HG03457 (cell line): ENCODE data around the gene PTMS.
A peak's percentile ranks its signal among the peaks of the same experiment; 100 is the strongest.
"Not testable (repeated sequence)": the region's sequence is repeated elsewhere in the genome, so short reads cannot be mapped to it uniquely, and the experiment has no call there.

Source experiments
- ATAC-seq: cut with Tn5 transposase; IDR thresholded peaks from one replicate; pipeline ENCODE4 v1.9.1; 2021; ENCODE audit warnings: moderate number of reproducible peaks; ENCODE audit not compliant: unreplicated experiment

PTMS gene, protein sequence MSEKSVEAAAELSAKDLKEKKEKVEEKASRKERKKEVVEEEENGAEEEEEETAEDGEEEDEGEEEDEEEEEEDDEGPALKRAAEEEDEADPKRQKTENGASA

DNA sequence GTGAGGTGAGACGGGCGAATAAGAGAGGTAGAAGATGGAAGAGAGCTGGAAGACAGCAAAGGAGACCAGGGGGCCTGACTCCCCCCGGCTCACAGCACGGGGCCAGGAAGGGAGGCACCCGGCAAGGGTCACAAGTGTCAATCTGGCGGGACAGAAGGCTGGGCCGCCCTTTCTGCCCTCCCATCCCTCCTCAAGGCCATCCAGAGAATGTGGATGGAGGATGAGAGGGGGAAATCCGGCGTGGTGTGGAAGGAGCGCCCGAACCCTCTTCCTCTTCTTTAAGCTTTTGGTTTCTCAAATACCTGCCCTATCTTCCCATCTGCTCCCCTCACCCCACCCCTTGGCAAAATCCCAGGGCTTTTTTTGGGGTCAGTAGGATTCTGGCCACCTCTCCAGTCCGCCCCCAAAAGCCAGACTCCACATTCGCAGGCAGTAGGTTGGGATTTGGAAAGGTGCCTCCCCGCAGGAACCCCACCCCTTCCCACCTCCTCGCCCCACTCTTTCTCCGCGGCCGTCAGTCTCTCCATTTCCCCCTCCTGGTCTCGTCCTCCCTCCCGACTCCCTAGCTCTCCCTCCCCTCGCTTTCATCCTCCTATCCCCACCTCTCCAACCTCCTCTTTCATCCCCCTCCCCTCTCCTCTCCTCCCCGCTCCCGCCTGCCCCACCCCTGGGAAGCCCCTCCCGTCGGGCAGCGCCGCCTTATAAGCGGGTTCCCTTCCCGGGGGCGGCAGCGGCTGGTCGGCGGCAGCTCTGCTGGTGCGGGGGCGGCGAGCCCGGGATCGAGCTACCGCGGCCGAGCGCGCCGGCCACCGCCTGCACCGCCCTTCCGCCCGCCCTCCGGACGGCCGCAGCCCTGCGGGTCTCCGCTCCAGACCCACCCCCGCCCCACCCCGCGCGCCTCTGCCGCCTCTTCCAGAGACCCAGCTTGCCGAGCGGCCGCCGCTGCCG lies at the start of gene PTMS:
Gene PTMS, plus strand, starts transcription at position 730 of the 948 bp plus-strand sequence. CDS start 343 bp downstream, outside the sequence.
- no peak for ATAC-seq

DNA sequence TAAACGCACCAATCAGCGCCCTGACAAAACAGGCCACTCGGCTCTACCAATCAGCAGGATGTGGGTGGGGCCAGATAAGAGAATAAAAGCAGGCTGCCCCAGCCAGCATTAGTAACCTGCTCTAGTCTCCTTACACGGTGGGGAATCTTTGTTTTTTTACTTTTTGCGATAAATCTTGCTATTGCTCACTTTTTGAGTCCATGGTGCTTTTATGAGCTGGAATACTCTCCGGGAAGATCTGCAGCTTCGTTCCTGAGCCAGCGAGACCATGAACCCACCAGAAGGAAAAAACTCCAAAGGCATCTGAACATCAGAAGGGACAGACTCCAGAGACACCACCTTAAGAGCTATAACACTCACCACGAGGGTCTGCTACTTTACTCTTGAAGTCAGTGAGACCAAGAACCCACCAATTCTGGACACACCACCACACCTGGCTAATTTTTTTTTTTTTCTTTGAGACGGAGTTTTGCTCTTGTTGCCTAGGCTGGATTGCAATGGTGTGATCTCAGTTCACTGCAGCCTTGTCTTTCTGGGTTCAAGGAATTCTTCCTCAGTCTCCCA lies 49.2 kb upstream of the PTMS start:
- ATAC-seq, result no peak

DNA sequence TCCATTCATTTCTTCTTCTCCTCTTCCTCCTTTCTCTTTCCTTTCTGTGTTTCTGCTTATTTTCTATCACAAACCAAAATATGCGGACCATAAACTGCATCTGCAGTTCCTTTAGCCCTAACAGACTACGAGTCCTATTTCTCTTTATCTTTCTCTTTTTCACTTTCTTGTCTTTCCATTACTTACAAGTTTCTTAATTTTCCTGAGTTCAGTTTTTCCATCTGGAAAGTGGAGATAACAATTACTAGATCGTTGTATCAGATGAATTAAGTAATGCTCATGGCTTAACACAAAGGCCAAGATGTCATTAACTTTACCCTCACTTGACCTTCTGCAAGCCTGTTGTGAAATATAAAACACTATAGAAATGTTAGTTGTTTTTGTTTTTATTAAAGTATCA lies 43.3 kb upstream of the PTMS start:
- no peak for ATAC-seq

DNA sequence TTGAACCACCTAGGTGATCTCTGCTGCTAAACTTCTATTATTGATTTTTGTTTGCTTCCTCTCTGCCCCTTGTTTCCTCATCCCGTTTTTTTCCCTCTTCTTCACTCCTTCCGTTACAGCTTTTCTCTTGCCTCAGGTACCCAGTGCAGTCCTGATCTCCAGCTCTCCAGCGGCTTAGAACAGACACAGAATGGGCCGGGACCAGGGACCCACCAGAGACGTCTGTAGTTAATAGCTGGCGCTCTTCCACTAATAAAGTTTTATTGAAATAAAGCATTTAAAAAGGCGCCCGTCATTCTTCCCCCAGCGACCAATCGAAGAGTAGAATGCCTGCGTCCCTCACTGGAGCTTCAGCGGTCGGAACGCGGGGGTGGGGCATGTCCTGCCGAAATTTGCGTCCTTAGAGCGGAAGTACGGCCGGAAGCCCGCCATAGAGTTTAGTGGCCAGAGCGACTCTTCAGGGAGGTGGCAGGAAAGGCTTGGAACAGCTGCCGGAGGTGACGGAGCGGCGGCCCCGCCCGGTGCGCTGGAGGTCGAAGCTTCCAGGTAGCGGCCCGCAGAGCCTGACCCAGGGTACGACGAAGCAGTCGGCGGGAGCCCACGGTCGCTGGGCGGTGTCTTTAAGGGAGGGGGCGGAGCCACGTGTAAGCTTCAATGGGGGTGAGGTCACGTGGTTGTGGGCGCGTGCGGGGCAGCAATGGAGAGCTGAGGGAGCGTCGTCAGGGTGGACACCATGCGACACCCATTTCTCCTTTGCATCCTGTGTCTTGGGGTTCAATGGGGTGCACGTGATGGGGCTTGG lies 42.4 kb upstream of the PTMS start, which contains the start of gene COPS7A:
Gene COPS7A, plus strand, starts transcription at position 440 of the 802 bp plus-strand sequence. CDS start 611 bp downstream, outside the sequence.
- peak; percentile 91 for ATAC-seq

DNA sequence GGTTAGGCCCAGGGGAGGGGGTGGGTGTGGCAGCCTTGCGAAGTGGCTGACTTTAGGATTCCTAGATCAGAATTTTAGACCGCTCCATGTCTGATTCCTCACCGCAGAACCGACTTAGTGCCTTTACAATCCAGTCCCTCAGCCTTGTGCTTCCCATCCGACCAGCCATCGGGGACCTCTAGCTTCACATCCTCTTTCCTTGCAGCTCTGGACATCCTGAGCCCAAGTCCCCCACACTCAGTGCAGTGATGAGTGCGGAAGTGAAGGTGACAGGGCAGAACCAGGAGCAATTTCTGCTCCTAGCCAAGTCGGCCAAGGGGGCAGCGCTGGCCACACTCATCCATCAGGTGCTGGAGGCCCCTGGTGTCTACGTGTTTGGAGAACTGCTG lies 41.8 kb upstream of the PTMS start:
- ATAC-seq, result peak; percentile 10

DNA sequence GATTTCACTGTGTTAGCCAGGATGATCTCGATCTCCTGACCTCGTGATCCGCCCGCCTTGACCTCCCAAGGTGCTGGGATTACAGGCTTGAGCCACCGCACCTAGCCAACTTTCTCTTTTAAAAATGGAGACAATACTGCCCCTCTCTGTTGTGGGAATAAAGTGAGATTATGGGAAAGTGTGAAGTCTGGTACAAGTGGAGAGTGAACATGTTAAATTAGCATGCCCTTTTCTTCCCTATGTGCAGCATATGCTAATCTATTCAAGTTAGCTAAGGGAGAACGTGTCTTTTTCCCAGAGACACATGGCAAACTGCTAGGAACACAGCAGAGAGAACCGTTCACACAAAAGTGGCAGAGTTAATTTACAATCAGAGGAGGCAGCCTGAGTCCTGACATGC lies 40.8 kb upstream of the PTMS start:
- no peak for ATAC-seq

DNA sequence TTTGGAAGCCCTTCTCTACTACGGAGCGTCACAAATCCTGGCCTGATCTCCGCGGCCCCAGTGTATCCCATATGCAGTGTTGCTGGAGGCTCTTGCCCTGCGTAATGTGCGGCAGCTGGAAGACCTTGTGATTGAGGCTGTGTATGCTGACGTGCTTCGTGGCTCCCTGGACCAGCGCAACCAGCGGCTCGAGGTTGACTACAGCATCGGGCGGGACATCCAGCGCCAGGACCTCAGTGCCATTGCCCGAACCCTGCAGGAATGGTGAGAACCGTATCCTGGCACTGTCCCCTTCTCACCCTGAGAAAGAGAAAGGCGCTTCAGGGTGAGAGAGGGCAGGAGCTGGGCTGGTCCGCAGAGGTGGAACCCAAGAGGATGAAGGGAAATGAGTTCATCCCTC lies 37.0 kb upstream of the PTMS start:
- no peak for ATAC-seq

DNA sequence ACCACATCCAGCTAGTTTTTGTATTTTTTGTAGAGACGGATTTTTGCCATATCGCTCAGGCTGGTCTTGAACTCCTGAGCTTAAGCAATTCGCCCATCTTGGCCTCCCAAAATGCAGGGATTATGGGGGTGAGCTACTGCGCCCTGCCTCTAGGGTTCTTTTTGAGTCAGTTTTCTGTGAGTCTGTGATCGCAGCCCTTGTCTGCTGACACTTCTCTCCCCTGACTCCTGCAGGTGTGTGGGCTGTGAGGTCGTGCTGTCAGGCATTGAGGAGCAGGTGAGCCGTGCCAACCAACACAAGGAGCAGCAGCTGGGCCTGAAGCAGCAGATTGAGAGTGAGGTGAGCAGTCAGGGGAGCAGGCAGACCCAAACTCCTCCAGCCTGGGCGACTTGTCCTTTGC lies 36.0 kb upstream of the PTMS start:
- no peak for ATAC-seq

DNA sequence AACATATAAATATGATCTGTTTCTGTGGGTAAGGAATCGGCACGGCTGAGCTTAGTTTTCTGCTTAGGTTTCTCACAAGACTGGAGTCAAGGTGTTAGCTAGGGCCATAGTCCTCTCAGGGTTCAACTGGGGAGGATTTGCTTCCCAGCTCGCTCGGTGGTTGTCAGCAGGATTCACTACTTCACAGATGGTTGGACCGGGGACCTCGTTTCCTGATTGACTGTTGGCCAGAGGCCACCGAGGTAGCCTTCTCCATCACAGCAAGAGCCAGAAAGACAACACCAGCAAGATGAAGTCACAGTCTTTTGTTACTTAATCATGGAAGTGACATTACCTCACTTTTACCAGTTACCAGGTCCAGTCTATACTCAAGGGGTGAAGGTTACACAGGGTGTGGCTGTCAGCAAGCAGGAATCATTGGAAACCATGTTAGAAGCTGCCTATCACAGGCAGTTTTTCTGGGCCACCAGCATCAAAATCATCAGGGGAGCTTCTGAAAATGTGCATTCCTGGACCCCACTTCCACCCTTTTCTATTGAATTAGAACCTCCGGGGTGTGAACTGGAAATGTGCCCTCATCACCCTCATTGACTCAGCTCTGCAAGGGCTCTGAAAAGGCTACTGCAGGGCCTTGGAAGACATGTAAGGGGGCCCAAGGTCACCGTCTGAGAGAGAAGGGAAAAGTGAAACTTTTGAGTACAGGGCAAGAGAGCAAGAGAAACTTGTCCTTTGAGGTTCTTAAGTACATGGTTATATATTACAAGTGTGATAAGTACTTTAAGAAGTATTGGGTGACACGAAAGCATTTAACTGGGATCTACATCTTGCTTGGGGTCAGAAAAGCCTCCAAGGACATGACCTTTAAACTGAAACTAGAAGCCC lies 31.4 kb upstream of the PTMS start:
- no peak for ATAC-seq

DNA sequence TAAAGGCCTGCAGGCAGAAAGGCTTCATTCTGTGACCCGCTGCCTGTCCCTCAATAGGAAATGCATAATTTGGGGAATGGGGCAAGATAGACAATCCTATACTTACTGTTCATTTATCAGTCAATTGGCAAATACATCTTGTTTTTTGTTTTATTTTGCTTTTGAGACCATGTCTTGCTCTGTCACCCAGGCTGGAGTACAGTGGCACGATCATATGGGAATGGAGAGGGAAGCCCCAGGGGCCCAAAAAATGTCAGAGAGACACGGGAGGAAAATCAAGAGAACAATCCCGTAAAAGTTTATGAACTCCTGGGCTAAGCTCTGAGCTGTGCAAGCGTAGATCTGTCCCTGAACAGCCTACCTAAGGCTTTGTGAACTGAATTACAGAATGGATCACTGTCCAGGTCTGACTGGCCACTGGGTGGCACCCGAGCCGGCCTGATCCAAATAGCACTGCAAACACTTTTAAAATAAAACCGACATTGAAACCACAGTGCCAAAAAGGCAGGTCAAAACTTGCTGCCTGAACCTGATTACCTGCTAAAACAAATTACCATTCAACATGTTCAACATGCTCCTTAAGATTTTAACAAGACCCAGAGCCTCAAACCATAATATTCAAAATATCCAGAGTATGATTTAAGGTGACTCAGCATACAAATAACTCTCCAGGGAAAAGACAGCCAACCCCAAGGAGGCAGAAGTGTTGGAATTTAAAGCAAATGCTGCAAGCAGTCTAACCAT lies 30.5 kb upstream of the PTMS start:
- ATAC-seq, result no peak

DNA sequence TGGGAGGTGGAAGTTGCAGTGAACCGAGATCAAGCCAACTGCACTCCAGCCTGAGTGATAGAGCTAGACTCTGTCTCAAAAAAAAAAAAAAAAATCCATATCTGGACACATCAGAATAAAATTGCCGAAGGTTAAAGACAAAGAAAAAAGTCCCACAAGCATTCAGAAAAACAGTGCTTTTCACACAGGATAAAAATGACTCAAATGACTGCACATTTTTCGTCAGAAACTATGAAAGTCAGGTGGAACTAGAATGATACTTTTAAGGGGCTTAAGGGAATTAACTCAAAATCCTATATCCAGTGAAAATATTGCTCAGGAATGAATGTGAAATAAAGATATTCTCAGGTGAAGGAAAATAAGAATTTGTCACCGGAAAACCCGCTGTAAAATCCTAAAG lies 29.4 kb upstream of the PTMS start:
- ATAC-seq, result no peak

DNA sequence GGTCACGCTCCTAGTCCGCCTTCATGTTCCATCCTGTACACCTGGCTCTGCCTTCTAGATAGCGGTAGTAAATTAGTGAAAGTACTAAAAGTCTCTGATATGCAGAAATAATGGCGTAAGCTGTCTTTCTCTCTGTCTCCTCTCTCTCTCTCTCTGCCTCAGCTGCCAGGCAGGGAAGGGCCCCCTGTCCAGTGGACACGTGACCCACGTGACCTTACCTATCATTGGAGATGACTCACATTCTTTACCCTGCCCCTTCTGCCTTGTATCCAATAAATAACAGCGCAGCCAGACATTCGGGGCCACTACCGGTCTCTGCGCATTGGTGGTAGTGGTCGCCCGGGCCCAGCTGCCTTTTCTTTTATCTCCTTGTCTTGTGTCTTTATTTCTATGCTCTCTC lies 24.1 kb upstream of the PTMS start:
- ATAC-seq, result not testable (repeated sequence)

DNA sequence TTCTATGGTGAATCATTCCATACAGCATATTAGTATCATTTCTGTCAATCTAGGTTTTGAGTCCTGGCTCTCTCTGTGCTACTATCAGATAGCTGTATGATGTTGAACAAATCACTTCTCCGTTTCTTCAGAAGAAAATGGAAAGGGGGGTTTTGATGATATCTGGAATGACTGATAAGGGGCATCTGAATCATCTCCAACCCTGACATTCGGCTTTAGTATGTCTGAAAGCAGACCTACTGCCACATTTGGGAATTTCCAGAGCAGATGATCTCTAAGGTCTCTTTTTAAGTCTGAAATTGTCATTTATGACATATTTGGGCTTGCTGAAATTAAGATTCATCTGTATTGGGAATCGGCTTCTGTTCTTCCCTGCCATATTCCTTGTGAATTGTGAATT lies 23.3 kb upstream of the PTMS start:
- no peak for ATAC-seq

DNA sequence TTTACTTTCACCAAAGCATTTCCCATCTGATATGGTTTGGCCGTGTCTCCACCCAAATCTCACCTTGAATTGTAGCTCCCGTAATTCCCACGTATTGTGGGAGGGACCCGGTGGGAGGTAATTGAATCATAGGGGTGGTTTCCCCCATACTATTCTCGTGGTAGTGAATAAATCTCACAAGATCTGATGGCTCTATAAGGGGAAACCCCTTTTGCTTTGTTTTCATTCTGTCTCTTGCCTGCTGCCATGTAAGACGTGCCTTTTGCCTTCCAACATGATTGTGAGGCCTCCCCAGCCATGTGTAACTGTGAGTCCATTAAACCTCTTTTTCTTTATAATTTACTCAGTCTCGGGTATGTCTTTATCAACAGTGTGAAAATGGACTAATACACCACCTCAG lies 22.9 kb upstream of the PTMS start:
- ATAC-seq, result not testable (repeated sequence)

DNA sequence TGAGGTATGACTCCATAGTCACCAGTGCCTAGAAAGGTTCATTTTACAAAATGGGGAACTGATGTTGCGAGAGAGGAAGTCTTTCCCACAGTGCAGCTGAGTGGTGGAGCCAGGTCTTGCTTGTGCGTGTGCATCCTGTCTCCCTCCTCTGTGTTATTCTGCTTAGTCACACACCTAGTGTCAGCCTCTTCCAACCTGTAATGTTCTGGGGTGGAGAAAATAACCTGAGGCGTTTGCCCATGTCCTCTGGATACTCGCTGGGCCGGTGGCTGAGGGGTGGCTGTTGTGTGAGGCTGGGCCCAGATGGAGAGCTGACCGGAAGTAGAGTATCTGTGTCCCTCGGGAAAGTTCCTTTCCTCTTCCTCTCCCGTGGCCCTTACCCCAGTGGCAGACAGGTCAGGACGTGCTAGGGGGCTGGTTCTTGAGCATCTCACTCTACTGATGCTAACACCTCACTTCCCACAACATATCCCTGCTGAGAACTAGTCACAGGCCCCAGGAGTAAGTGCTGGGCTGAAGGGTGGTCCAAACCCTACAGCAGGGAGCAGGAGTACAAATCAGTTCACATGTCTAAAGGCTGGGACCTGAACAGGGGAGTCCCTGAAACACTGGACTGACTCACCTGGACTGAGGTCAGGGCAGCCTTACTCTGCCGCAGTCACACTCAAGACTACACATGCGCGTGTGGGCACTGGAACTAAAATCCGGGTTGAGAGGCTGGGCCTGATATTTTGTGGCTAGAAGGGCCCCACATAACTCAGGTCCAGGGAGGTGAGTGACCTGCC lies 20.2 kb upstream of the PTMS start:
- no peak for ATAC-seq

DNA sequence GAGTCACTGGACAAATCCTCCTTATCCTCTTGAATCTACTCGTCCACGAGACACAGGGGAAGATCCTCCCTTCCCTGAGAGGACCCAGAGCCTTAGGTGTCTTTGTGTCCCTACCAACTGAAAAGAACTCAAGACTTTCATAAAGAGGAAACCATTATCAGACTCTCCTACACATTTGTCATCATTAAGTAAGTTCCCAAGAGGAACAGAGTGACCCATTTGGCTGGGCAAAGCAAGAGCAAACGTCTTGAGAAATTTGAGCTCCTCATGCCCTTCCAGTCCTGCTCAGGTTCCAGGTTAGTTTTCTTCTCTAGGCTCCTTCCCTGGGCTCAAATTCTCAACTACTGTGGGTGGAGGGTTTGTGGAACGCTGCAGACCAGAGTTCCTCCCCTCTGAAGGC lies 18.9 kb upstream of the PTMS start:
- ATAC-seq, result no peak

DNA sequence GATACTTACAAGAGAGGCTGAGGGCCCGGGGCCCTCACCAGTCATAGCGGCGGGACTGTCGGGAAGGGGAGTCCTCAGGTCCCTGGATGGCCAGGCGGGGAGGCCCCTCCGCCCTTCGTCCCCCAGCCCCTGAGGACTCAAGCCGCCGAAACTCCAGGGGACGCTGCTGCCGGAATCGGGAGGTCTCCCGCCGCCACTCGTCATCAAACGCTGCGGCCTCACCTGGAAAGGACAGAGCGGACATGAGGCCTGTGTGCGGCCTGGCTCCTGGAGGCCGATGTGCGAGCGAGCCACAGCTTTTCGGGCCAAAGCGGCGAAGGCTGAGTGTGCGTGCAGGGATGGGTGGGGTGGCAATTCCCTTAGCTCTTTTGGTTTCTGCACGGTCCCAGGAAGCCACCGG lies 17.4 kb upstream of the PTMS start:
- no peak for ATAC-seq

DNA sequence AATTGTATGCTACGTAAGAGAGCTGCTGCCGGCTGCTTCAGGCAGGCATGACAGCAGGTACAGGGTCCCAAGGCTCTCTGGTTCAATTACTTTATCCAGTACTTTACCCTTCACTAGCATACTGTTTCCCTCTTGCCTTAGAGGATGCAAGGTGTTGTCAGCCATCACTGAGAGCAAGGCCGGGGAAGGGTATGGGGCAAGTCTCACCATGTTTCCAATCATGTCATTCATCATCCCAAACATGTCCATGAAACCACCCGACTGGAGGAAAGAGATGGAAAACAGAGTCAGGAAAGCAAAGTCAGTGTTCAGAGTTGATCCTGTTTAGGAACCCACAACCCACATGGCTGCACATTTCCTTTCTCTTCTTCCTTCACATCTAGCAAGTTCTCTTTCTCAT lies 15.7 kb upstream of the PTMS start:
- ATAC-seq, result no peak

DNA sequence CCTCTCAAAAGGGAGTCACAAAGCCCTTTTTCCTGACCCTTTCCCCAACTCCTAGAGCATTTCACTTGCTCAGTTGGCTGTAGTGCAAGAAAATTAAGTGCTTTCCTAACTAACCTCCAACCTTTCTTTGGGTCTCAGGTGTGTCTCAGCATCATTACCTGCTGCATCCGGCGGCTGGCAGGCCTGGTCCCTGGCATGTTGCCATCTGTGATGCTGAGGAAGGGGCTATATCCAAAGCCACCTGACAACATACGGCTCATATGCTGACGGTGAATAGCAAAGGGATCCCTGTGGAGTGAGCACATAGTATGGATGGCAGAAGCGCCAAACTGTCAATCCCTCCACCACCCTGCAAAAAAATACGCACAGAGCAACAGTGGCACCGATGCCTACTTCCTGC lies 14.4 kb upstream of the PTMS start:
- ATAC-seq, result no peak
